Neural cell (in vitro differentiated cells): Measurements from ENCODE around the gene CLDN12.

ENCODE experiments used
- POLR2AphosphoS5 ChIP-seq: IDR thresholded peaks from 2 replicates; pipeline ENCODE4 v1.6.1; 2012
- TF ChIP-seq, protein P1 (sequence below): IDR thresholded peaks from 2 replicates; pipeline ENCODE4 v1.6.1; 2012; ENCODE audit warnings: borderline replicate concordance

- no peak for TF ChIP-seq POLR2AphosphoS5
- TF ChIP-seq, protein P1, sequence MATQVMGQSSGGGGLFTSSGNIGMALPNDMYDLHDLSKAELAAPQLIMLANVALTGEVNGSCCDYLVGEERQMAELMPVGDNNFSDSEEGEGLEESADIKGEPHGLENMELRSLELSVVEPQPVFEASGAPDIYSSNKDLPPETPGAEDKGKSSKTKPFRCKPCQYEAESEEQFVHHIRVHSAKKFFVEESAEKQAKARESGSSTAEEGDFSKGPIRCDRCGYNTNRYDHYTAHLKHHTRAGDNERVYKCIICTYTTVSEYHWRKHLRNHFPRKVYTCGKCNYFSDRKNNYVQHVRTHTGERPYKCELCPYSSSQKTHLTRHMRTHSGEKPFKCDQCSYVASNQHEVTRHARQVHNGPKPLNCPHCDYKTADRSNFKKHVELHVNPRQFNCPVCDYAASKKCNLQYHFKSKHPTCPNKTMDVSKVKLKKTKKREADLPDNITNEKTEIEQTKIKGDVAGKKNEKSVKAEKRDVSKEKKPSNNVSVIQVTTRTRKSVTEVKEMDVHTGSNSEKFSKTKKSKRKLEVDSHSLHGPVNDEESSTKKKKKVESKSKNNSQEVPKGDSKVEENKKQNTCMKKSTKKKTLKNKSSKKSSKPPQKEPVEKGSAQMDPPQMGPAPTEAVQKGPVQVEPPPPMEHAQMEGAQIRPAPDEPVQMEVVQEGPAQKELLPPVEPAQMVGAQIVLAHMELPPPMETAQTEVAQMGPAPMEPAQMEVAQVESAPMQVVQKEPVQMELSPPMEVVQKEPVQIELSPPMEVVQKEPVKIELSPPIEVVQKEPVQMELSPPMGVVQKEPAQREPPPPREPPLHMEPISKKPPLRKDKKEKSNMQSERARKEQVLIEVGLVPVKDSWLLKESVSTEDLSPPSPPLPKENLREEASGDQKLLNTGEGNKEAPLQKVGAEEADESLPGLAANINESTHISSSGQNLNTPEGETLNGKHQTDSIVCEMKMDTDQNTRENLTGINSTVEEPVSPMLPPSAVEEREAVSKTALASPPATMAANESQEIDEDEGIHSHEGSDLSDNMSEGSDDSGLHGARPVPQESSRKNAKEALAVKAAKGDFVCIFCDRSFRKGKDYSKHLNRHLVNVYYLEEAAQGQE = no peak
Observed at GRCh38 chr7:90433221-90433620, 30.0 kb downstream of the CLDN12 start.
